ENCODE measurements around the gene INHBC.
"Not testable (repeated sequence)": the region's sequence is repeated elsewhere in the genome, so short reads cannot be mapped to it uniquely, and the experiment has no call there.

Gene INHBC, protein sequence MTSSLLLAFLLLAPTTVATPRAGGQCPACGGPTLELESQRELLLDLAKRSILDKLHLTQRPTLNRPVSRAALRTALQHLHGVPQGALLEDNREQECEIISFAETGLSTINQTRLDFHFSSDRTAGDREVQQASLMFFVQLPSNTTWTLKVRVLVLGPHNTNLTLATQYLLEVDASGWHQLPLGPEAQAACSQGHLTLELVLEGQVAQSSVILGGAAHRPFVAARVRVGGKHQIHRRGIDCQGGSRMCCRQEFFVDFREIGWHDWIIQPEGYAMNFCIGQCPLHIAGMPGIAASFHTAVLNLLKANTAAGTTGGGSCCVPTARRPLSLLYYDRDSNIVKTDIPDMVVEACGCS

GRCh38 chr12:57434517-57435223, at the start of gene INHBC:
Gene INHBC, plus strand, starts transcription at chr12:57434784. Its CDS starts 103 bp downstream, at chr12:57434887.
- no peak for DNase-seq

DNA sequence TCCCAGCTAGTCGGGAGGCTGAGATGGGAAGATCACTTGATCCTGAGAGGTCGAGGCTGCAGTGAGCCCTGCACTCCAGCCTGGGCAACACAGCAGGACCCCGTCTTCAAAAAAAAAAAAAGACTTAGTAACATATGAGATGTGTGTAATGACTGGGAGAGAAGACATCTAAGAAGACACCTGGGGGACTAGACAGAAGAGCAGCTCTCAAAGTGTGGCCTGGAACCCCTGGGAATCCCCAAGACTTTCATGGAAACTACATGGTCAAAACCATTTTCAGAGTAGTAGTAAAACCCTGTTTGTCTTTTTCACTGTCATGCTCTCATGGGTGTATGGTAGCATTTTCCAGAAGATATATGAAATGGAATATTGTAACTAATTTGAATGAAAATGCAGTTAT, 49.0 kb upstream of the INHBC start:
- no peak for DNase-seq

DNA sequence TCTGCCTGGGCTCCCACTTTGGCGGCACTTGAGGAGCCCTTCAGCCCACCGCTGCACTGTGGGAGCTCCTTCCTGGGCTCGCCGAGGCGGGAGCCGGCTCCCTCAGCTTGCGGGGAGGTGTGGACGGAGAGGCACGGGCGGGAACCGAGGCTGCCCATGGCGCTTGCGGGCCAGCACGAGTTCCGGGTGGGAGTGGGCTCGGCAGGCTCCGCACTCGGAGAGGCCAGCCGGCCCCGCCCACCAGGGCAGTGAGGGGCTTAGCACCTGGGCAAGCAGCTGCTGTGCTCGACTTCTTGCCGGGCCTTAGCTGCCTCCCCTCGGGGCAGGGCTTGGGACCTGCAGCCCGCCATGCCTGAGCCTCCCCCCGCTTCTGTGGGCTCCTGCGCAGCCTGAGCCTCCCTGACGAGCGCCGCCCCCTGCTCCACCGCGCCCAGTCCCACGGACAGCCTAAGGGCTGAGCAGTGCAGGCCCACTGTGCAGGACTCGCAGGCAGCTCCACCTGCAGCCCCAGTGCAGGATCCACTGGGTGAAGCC, 48.3 kb upstream of the INHBC start:
- no peak for DNase-seq

DNA sequence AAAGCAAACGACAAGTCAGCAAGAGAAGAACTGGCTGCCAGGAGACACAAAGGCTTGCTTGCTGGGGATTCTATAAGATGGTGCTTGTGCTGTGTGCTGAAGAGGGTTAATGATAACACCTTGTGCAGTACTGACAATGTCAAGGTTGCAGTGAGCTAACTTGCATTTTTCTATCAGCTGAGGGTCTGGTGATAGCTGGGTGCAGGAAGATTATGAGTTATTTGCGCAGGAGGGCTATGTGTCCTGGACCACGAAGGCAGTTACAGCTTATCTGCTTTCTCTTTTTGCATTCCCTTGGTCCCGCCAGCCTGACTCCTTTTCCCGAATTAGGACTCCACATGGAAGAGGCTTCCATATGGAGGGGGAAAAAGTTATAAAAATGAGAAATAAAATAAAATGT, 46.2 kb upstream of the INHBC start:
- no peak for DNase-seq

DNA sequence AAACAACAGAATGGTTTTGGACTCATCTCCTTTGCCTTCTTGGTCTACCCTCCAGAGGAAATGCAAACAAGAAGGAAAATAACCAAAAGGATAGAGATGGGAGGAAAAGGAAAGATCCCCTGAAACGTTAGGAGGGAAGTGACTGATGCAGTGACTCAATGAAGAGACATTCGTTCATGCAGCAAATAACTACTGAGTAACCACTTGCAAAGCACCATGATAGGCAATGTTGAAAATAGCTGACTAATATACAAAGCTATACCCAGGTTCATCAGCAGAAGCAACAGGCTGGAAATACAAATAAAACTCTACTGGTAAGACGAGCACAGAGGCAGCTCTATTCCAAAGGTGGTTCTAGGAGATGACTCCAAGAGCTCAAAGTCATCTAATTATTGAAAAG, 45.6 kb upstream of the INHBC start:
- no peak for DNase-seq

GRCh38 chr12:57390174-57390573, 44.4 kb upstream of the INHBC start:
- DNase-seq, result no peak

GRCh38 chr12:57395121-57395520, 39.5 kb upstream of the INHBC start:
- no peak for DNase-seq

GRCh38 chr12:57397441-57397840, 37.1 kb upstream of the INHBC start:
- DNase-seq, result no peak

DNA sequence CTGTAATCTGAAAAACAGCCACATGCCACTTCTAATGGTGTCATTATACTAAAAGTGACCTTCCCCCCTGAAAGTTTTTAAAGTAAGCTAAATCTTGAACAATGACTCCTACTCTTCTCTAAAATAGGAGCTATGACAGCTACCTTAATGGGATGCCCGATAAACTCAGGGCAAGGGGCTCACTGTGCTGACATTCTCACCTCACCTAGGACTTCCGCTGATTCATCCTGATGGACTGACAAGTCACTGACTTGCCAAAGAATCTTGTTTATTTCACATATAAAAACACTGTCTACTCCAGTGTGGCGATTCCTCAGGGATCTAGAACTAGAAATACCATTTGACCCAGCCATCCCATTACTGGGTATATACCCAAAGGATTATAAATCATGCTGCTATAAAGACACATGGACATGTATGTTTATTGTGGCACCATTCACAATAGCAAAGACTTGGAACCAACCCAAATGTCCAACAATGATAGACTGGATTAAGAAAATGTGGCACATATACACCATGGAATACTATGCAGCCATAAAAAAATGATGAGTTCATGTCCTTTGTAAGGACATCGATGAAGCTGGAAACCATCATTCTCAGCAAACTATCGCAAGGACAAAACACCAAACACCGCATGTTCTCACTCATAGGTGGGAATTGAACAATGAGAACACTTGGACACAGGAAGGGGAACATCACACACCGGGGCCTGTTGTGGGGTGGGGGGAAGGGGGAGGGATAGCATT, 34.7 kb upstream of the INHBC start:
- DNase-seq, result not testable (repeated sequence)

GRCh38 chr12:57401165-57401564, 33.4 kb upstream of the INHBC start:
- DNase-seq, result no peak

DNA sequence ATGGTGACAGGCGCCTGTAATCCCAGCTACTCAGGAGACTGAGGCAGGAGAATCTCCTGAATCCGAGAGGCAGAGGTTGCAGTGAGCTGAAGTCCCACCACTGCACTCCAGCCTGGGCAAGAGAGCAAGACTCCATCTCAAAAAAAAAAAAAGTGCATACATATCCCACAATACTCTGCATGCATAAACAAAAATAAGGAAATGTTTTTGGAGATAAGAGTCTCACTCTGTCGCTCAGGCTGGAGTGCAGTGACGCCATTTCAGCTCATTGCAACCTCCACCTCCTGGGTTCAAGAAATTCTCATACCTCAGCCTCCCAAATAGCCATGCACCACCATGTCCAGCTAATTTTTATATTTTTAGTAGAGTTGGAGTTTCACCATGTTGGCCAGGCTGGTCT, 32.4 kb upstream of the INHBC start:
- not testable (repeated sequence) for DNase-seq

DNA sequence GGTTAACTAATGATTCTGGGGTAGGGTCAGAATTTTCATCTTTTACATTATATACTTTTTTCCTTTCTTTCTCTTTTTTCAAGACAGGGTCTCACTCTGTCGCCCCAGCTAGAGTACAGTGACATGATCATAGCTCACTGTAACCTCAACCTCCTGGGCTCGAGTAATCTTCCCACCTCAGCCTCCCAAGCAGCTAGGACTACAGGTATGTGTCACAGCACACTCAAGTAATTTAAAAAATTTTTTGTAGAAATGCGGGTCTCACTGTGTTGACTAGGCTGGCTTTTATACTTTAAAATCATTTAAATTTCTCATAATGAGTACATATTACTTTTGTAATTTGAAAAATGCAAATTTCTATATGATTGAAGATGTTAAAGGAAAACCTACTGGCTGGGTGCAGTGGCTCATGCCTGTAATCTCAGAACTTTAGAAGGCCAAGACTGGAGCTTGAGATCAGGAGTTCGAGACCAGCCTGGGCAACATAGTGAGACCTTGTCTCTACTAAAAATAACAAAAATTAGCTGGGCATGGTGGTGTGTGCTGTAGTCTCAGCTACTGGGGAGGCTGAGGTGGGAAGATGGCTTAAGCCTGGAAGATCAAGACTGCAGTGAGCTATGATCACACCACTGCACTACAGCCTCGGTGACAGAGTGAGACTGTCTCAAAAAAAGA, 29.5 kb upstream of the INHBC start:
- DNase-seq, result no peak

GRCh38 chr12:57410534-57410933, 24.1 kb upstream of the INHBC start:
- no peak for DNase-seq

- not testable (repeated sequence) for DNase-seq
Observed at GRCh38 chr12:57414160-57414559, 20.4 kb upstream of the INHBC start.

- DNase-seq, result no peak
Observed at GRCh38 chr12:57415088-57415487, 19.5 kb upstream of the INHBC start.

DNA sequence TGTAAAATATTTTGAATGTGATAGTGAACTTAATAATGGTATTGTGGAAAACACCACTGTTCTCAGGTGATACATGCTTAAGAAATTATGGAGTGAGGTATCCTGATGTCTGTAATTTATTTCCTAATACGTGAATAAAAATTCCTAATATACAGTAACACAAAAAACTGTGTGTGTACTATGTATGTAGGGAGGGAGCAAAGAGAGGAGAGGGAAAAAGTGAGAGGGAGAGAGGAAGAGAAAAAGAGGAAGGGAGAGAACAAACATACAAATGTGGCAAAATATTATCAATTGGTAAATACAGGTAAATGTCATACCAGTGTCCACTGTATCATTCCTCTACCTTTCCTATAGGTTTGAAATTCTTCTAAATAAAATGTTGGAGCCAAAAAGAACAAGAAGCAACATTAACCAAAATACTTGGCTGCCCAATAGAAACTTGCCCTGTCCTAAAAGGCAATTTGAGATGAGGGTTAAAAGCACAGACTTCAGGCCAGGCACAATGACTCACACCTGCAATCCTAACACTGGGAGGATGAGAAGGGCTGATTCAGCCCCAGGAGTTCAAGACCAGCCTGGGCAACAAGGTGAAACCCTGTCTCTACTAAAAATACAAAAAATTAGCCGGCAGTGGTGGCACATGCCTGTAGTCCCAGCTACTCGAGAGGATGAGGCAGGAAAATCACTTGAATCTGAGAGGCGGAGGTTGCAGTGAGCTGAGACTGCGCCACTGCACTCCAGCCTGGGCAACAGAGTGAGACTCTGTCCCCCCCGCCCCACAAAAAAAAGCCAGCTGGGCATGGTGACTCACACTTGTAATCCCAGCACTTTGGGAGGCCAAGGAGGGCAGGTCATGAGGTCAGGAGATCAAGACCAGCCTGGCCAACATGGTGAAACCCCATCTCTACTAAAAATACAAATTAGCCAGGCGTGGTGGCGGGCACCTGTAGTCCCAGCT, 18.3 kb upstream of the INHBC start:
- no peak for DNase-seq

- no peak for DNase-seq
Observed at GRCh38 chr12:57418255-57418654, 16.3 kb upstream of the INHBC start.

DNA sequence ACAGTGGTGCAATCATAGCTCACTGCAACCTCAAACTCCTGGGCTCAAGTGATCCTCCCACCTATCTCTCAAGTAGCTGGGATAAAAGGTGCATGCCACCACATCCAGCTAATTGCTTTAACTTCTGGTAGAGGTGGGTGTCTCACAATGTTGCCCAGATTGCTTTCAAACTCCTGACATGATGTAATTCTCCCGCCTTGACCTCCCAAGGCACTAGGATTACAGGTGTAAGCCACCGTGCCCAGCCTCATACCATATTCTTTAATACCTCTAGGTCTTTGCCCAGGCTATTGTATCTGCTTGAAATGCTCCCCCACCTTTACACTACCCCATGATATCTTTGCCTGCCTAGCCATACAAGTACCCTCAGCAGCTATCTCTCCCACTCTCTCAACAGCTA, 15.1 kb upstream of the INHBC start:
- no peak for DNase-seq

GRCh38 chr12:57420482-57420881, 14.1 kb upstream of the INHBC start:
- no peak for DNase-seq

GRCh38 chr12:57426948-57427347, 7.6 kb upstream of the INHBC start:
- not testable (repeated sequence) for DNase-seq

DNA sequence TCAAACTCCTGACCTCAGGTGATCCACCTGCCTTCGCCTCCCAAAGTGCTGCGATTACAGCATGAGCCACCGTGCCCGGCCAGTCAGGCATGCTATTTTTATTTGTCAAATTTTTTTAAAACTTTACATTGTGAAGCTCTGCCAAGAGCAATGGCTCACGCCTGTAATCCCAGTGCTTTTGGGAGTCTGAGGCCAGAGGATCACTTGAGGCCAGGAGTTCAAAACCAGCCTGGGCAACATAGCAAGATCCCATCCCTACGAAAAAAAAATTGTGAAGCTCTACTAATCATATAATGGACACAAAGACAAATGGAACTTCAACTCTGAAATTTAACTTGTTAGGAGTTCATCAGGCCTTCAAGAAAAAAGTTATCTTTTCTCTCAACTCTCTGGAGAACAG, 5.6 kb upstream of the INHBC start:
- DNase-seq, result no peak

All from NCI-H1694 (cell line).